HG03108 (cell line): ENCODE measurements around the gene PSTPIP2.

Experiments
- ATAC-seq: cut with Tn5 transposase; IDR thresholded peaks from one replicate; pipeline ENCODE4 v1.9.1; 2021; ENCODE audit warnings: moderate library complexity; ENCODE audit not compliant: unreplicated experiment

The PSTPIP2 gene

GRCh38 chr18:45938488-45938935 is 133.5 kb downstream of the PSTPIP2 start:
- ATAC-seq = no peak

- no peak for ATAC-seq
Measured at GRCh38 chr18:45935591-45936335, 136.3 kb downstream of the PSTPIP2 start.
